Fibroblast of mammary gland (primary cell): Measurements from ENCODE around the gene TJP2.

Experiments used
- DNase-seq: peaks from one replicate; pipeline ENCODE4 v3.0.0-alpha.2; 2010; ENCODE audit warnings: low read depth
- H3K4me3 ChIP-seq: 2 replicates; pipeline ENCODE4 v1.5.1; 2011; ENCODE audit warnings: low read depth, mild to moderate bottlenecking, low read length, moderate library complexity; ENCODE audit not compliant: control insufficient read depth
- CTCF ChIP-seq: conservative IDR thresholded peaks from 2 replicates; pipeline ENCODE4 v1.5.1; 2011; ENCODE audit warnings: low read depth, low read length, inconsistent platforms; ENCODE audit not compliant: control insufficient read depth, insufficient read depth

The TJP2 gene

GRCh38 chr9:69234683-69235082 lies 60.6 kb downstream of the TJP2 start:
- no peak for DNase-seq
- no peak for TF ChIP-seq CTCF
- H3K4me3 ChIP-seq, result no peak overlapping the region

- TF ChIP-seq CTCF, result no peak
- H3K4me3 ChIP-seq, result no peak overlapping the region
- DNase-seq, result no peak
Observed at GRCh38 chr9:69236188-69236587, 62.1 kb downstream of the TJP2 start.

GRCh38 chr9:69237702-69238295 lies 63.7 kb downstream of the TJP2 start:
- DNase-seq, result no peak
- H3K4me3 ChIP-seq, result no peak overlapping the region
- no peak for TF ChIP-seq CTCF

GRCh38 chr9:69243116-69243515 lies 69.0 kb downstream of the TJP2 start:
- H3K4me3 ChIP-seq, result no peak overlapping the region
- DNase-seq, result no peak
- TF ChIP-seq CTCF, result no peak

- TF ChIP-seq CTCF, result no peak
- no peak for DNase-seq
- no peak overlapping the region for H3K4me3 ChIP-seq
Observed at GRCh38 chr9:69246629-69247028, 72.6 kb downstream of the TJP2 start.

GRCh38 chr9:69248005-69248404 lies 73.9 kb downstream of the TJP2 start:
- TF ChIP-seq CTCF, result no peak
- no peak overlapping the region for H3K4me3 ChIP-seq
- DNase-seq, result no peak

GRCh38 chr9:69249337-69249736 lies 75.3 kb downstream of the TJP2 start:
- TF ChIP-seq CTCF, result no peak
- peak; percentile 7 for DNase-seq
- H3K4me3 ChIP-seq, result no peak overlapping the region
